Occipital lobe (tissue), 2 donors: ENCODE data around the gene FOXP4. TPM values are rescaled to one million over a fixed set of nuclear protein-coding genes. Genes with fewer than 3 reads are reported as not detected.
A peak's percentile ranks its signal among the peaks of the same experiment; 100 is the strongest.

Experiments
- DNase-seq: peaks from one replicate; lab custom pipeline; 2025; lab: John Stamatoyannopoulos, UW
- total RNA-seq: library from RNA; depleted of rRNA; stranded (reverse); fragments of >200 nt; gene quantifications from one replicate; pipeline ENCODE4 v1.2.3, GENCODE V29; 2014

The FOXP4 gene
- total RNA-seq, 1 donor from 2014 or later, result 0.94 TPM

- no peak for DNase-seq
These were observed 36.4 kb downstream of the FOXP4 start for GRCh38 chr6:41582540-41582939.

GRCh38 chr6:41583565-41583964 is 37.4 kb downstream of the FOXP4 start:
- DNase-seq, result no peak

- DNase-seq, result no peak
These were observed 38.0 kb downstream of the FOXP4 start for GRCh38 chr6:41584205-41584604.

GRCh38 chr6:41584668-41585205 is 38.6 kb downstream of the FOXP4 start:
- no peak for DNase-seq

GRCh38 chr6:41585605-41586004 is 39.4 kb downstream of the FOXP4 start:
- DNase-seq, result no peak

- DNase-seq, result peak; percentile 58
These were observed 40.2 kb downstream of the FOXP4 start for GRCh38 chr6:41586252-41587007.

GRCh38 chr6:41587131-41587879 is 41.1 kb downstream of the FOXP4 start:
- DNase-seq, result no peak

GRCh38 chr6:41588111-41588510 is 41.9 kb downstream of the FOXP4 start:
- DNase-seq, result no peak

GRCh38 chr6:41589223-41589622 is 43.0 kb downstream of the FOXP4 start:
- no peak for DNase-seq

- DNase-seq, result no peak
These were observed 43.7 kb downstream of the FOXP4 start for GRCh38 chr6:41589636-41590622.

- DNase-seq, result no peak
These were observed 44.9 kb downstream of the FOXP4 start for GRCh38 chr6:41591122-41591521.

GRCh38 chr6:41591859-41592502 is 45.8 kb downstream of the FOXP4 start:
- DNase-seq, result peak; percentile 51

- no peak for DNase-seq
These were observed 47.2 kb downstream of the FOXP4 start for GRCh38 chr6:41593406-41593805.

- DNase-seq, result no peak
These were observed 47.7 kb downstream of the FOXP4 start for GRCh38 chr6:41593839-41594238.

- no peak for DNase-seq
These were observed 48.1 kb downstream of the FOXP4 start for GRCh38 chr6:41594326-41594725.

- no peak for DNase-seq
These were observed 48.6 kb downstream of the FOXP4 start for GRCh38 chr6:41594766-41595165.

- no peak for DNase-seq
These were observed 49.0 kb downstream of the FOXP4 start for GRCh38 chr6:41595166-41595565.

GRCh38 chr6:41596096-41596685 is 50.0 kb downstream of the FOXP4 start:
- DNase-seq, result no peak

GRCh38 chr6:41596807-41597206 is 50.6 kb downstream of the FOXP4 start:
- DNase-seq, result no peak

GRCh38 chr6:41597246-41598000 is 51.2 kb downstream of the FOXP4 start:
- no peak for DNase-seq
